HEK293 (cell line): ENCODE measurements around the gene ABCB4.

Experiments used
- HOXC10 ChIP-seq: sonication (generic); formaldehyde crosslinking; IDR thresholded peaks from 2 replicates; pipeline ENCODE4 v1.8.1; 2023; ENCODE audit warnings: mild to moderate bottlenecking, missing genetic modification reagents
- TCF7L2 ChIP-seq: IDR thresholded peaks from 2 replicates; pipeline ENCODE4 v1.6.1; 2011; ENCODE audit warnings: low read depth, mild to moderate bottlenecking, inconsistent platforms, low read length, moderate library complexity, borderline replicate concordance
- ZNF311 ChIP-seq: fragments of 450-650 bp; formaldehyde crosslinking; IDR thresholded peaks from 2 replicates; pipeline ENCODE4 v1.5.1; 2017; ENCODE audit warnings: missing biosample characterization, missing genetic modification characterization, borderline replicate concordance
- ZNF501 ChIP-seq: fragments of 450-650 bp; formaldehyde crosslinking; IDR thresholded peaks from 2 replicates; pipeline ENCODE4 v1.5.1; 2016; ENCODE audit warnings: missing biosample characterization, missing genetic modification characterization
- ZNF549 ChIP-seq: fragments of 450-650 bp; IDR thresholded peaks from 2 replicates; pipeline ENCODE4 v1.5.1; 2018; ENCODE audit warnings: missing biosample characterization, missing genetic modification characterization, mild to moderate bottlenecking, inconsistent platforms, moderate library complexity
- ZNF785 ChIP-seq: fragments of 450-650 bp; formaldehyde crosslinking; IDR thresholded peaks from 2 replicates; pipeline ENCODE4 v1.5.1; 2016; ENCODE audit warnings: missing biosample characterization, missing genetic modification characterization
- ZNF843 ChIP-seq: fragments of 450-650 bp; formaldehyde crosslinking; IDR thresholded peaks from 2 replicates; pipeline ENCODE4 v1.5.1; 2016; ENCODE audit warnings: missing biosample characterization, missing genetic modification characterization
- TF ChIP-seq, protein P1 (sequence below): fragments of 450-650 bp; formaldehyde crosslinking; IDR thresholded peaks from 2 replicates; pipeline ENCODE4 v1.5.1; 2016; ENCODE audit warnings: missing biosample characterization, missing genetic modification characterization
- TF ChIP-seq, protein P2 (sequence below): fragments of 450-650 bp; formaldehyde crosslinking; IDR thresholded peaks from 2 replicates; pipeline ENCODE4 v1.5.1; 2016; ENCODE audit warnings: missing biosample characterization, missing genetic modification characterization
- TF ChIP-seq, protein P3 (sequence below): fragments of 450-650 bp; formaldehyde crosslinking; IDR thresholded peaks from 2 replicates; pipeline ENCODE4 v1.5.1; 2016; ENCODE audit warnings: missing biosample characterization, missing genetic modification characterization

DNA sequence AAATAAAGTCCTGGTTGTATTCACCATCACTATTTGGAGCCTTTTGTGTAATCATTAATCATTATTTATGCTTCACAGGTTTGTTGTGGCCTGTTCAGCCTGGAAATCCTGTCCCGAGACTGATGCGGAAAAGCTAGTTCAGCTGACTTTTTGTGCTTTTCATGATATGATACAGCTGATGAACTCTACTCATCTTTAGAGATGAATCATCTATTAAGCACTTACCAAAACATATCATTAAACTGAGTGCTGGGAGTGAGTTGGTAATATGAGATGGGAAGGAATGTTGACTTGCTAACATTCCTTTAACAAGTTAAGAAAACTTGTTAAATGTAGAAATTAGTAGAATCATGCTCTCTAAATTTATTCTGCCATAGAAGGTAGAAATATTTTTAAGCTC, 77.0 kb downstream of the ABCB4 start:
- no peak for TF ChIP-seq HOXC10 (CRISPR knock-in tag)
- TF ChIP-seq ZNF549 (tag by site-specific recombination) = no peak
- TF ChIP-seq ZNF843 (tag by site-specific recombination) = no peak
- TF ChIP-seq, protein P1, sequence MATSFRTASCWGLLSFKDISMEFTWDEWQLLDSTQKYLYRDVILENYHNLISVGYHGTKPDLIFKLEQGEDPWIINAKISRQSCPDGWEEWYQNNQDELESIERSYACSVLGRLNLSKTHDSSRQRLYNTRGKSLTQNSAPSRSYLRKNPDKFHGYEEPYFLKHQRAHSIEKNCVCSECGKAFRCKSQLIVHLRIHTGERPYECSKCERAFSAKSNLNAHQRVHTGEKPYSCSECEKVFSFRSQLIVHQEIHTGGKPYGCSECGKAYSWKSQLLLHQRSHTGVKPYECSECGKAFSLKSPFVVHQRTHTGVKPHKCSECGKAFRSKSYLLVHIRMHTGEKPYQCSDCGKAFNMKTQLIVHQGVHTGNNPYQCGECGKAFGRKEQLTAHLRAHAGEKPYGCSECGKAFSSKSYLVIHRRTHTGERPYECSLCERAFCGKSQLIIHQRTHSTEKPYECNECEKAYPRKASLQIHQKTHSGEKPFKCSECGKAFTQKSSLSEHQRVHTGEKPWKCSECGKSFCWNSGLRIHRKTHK (tag by site-specific recombination) = no peak
- TF ChIP-seq, protein P2, sequence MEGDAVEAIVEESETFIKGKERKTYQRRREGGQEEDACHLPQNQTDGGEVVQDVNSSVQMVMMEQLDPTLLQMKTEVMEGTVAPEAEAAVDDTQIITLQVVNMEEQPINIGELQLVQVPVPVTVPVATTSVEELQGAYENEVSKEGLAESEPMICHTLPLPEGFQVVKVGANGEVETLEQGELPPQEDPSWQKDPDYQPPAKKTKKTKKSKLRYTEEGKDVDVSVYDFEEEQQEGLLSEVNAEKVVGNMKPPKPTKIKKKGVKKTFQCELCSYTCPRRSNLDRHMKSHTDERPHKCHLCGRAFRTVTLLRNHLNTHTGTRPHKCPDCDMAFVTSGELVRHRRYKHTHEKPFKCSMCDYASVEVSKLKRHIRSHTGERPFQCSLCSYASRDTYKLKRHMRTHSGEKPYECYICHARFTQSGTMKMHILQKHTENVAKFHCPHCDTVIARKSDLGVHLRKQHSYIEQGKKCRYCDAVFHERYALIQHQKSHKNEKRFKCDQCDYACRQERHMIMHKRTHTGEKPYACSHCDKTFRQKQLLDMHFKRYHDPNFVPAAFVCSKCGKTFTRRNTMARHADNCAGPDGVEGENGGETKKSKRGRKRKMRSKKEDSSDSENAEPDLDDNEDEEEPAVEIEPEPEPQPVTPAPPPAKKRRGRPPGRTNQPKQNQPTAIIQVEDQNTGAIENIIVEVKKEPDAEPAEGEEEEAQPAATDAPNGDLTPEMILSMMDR (tag by site-specific recombination) = no peak
- no peak for TF ChIP-seq ZNF311 (tag by site-specific recombination)
- TF ChIP-seq, protein P3, sequence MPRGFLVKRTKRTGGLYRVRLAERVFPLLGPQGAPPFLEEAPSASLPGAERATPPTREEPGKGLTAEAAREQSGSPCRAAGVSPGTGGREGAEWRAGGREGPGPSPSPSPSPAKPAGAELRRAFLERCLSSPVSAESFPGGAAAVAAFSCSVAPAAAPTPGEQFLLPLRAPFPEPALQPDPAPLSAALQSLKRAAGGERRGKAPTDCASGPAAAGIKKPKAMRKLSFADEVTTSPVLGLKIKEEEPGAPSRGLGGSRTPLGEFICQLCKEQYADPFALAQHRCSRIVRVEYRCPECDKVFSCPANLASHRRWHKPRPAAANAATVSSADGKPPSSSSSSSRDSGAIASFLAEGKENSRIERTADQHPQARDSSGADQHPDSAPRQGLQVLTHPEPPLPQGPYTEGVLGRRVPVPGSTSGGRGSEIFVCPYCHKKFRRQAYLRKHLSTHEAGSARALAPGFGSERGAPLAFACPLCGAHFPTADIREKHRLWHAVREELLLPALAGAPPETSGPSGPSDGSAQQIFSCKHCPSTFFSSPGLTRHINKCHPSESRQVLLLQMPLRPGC (tag by site-specific recombination) = no peak
- TF ChIP-seq ZNF785 (tag by site-specific recombination) = no peak
- TF ChIP-seq ZNF501 (tag by site-specific recombination) = no peak
- no peak for TF ChIP-seq TCF7L2
